MV-4-11 (cell line): ENCODE data around the gene GNG12.

Source experiments
- DNase-seq: peaks from one replicate; lab custom pipeline; 2025; lab: John Stamatoyannopoulos, UW

Gene GNG12

GRCh38 chr1:67840449-67840848 lies 7.2 kb upstream of the GNG12 start:
- DNase-seq = no peak

GRCh38 chr1:67839826-67840225 lies 6.6 kb upstream of the GNG12 start:
- no peak for DNase-seq

GRCh38 chr1:67838180-67838910 lies 5.1 kb upstream of the GNG12 start:
- DNase-seq = no peak

GRCh38 chr1:67836769-67837168 lies 3.5 kb upstream of the GNG12 start:
- DNase-seq = no peak

GRCh38 chr1:67835663-67836452 lies 2.6 kb upstream of the GNG12 start:
- DNase-seq = no peak

GRCh38 chr1:67834246-67834877 lies 1.1 kb upstream of the GNG12 start:
- DNase-seq = no peak

GRCh38 chr1:67833602-67833940 lies 304 bp upstream of the GNG12 start:
- DNase-seq = no peak

GRCh38 chr1:67831850-67832513 lies 1.3 kb downstream of the GNG12 start:
- DNase-seq = no peak

- no peak for DNase-seq
These were observed 2.1 kb downstream of the GNG12 start for GRCh38 chr1:67830928-67831830.

- no peak for DNase-seq
These were observed 3.0 kb downstream of the GNG12 start for GRCh38 chr1:67830226-67830625.

GRCh38 chr1:67827688-67828087 lies 5.6 kb downstream of the GNG12 start:
- DNase-seq = no peak

GRCh38 chr1:67825591-67825990 lies 7.7 kb downstream of the GNG12 start:
- DNase-seq = no peak

GRCh38 chr1:67824766-67825165 lies 8.5 kb downstream of the GNG12 start:
- no peak for DNase-seq

GRCh38 chr1:67823615-67824014 lies 9.7 kb downstream of the GNG12 start:
- DNase-seq = no peak

- no peak for DNase-seq
These were observed 12.0 kb downstream of the GNG12 start for GRCh38 chr1:67821263-67821662.

GRCh38 chr1:67818725-67819301 lies 14.5 kb downstream of the GNG12 start:
- no peak for DNase-seq

GRCh38 chr1:67818162-67818561 lies 15.1 kb downstream of the GNG12 start:
- DNase-seq = no peak

- DNase-seq = no peak
These were observed 15.9 kb downstream of the GNG12 start for GRCh38 chr1:67817319-67817718.

GRCh38 chr1:67816506-67816905 lies 16.8 kb downstream of the GNG12 start:
- no peak for DNase-seq

- DNase-seq = no peak
These were observed 17.2 kb downstream of the GNG12 start for GRCh38 chr1:67816095-67816475.
